ENCODE results near the gene APP. TPM values are rescaled to one million over a fixed set of nuclear protein-coding genes. Genes with fewer than 3 reads are reported as not detected.

APP gene
- total RNA-seq, 3 donors from 2014 or later (not counting 1 experiment from before 2014, with no cell fraction given): 5.1 to 10.6 (median 7.8) TPM

DNA sequence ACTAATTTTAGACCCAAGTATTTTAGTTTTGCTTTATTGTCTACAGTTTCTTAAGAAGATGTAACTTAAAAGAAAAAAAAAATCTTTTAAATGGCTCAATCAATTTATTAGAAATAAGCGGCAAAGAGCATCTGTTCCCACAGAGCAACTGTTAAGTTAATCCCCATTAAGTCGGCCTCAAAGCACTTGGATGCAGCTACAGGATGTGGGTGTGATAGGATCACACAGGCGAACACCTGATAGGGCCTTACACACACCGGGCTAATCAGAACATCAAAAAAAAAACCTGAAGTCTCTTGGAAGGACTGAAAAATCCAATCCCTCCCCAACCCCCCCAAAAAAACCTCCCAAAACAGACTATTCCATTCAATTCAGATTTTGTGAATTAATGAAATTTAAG is 23.0 kb downstream of the APP start:
- TF ChIP-seq, protein P1, sequence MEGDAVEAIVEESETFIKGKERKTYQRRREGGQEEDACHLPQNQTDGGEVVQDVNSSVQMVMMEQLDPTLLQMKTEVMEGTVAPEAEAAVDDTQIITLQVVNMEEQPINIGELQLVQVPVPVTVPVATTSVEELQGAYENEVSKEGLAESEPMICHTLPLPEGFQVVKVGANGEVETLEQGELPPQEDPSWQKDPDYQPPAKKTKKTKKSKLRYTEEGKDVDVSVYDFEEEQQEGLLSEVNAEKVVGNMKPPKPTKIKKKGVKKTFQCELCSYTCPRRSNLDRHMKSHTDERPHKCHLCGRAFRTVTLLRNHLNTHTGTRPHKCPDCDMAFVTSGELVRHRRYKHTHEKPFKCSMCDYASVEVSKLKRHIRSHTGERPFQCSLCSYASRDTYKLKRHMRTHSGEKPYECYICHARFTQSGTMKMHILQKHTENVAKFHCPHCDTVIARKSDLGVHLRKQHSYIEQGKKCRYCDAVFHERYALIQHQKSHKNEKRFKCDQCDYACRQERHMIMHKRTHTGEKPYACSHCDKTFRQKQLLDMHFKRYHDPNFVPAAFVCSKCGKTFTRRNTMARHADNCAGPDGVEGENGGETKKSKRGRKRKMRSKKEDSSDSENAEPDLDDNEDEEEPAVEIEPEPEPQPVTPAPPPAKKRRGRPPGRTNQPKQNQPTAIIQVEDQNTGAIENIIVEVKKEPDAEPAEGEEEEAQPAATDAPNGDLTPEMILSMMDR (IDR thresholded peaks at IDR 0.05): no peak
- H3K36me3 Mint-ChIP-seq: no peaks in the 10 kb centered on the region
- H3K4me1 Mint-ChIP-seq: no peaks in the 10 kb centered on the region
- Histone ChIP-seq H3K9me3 (ENCODE audit: control insufficient read depth, insufficient read depth, low read length) (no peaks in the 10 kb centered on the region), H3K36me3 (ENCODE audit: control insufficient read depth, insufficient read depth, low read length) (no peaks in the 10 kb centered on the region), H3K4me1 (ENCODE audit: control insufficient read depth, insufficient read depth, low read length) (no peaks in the 10 kb centered on the region), H3K4me3 (ENCODE audit: low read length) (no peak overlapping the region), H3K27me3 (ENCODE audit: control insufficient read depth, insufficient read depth, low read length) (no peaks in the 10 kb centered on the region), H3K27ac (ENCODE audit: low read length) (no peak overlapping the region)
- 72% methylated on average over 2 of the region's 4 CpGs for WGBS (ENCODE audit: insufficient coverage)
- no peak overlapping the region for H3K4me3 Mint-ChIP-seq
- intact Hi-C loops (cut with micrococcal nuclease): no loop called here
- peak in 1 of 2 donors; percentile 9 for DNase-seq
- no peaks in the 10 kb centered on the region for H3K9me3 Mint-ChIP-seq
- H3K27me3 Mint-ChIP-seq (ENCODE audit: low read depth in 2 of 2): no peaks in the 10 kb centered on the region
- ATAC-seq: no peak
- no peak overlapping the region for H3K27ac Mint-ChIP-seq

DNA sequence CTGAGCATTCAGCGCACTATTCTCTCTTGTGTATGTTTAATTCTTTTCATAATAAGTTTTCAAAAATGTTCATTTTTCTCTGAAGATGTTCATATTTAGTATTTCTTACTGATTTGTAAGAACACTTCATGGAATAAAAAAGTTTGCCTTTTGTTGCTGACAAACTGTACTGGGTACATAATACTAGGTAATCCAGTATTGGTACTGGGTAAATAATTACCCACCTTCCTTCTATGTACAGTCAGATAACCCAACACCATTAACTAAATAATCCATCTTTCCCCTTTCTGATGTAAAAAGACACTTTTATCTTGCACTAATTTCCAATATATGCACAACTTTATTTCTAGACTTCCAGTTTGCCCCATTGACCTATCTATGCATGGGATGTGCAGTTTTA is 23.9 kb downstream of the APP start:
- no peaks in the 10 kb centered on the region for H3K4me1 Mint-ChIP-seq

DNA sequence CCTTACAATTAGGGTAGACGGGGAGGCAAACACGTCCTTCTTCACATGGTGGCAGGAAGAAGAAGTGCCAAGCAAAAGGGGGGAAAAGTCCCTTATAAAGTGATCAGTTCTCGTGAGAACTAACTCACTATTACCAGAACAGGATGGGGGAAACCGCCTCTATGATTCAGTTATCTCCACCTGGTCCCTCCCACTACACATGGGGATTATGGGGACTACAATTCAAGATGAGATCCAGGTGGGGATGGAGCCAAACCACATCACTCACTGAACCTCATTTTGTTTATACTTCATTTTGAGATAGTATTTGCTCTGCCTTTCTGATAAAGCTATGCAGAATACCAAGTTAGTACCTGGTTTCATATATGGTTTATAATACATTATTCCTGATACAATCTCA is 26.5 kb downstream of the APP start:
- ATAC-seq: no peak
- H3K27ac Mint-ChIP-seq: no peak overlapping the region
- no peaks in the 10 kb centered on the region for H3K9me3 Mint-ChIP-seq
- TF ChIP-seq, protein P1 (IDR thresholded peaks at IDR 0.05): no peak
- Histone ChIP-seq H3K27ac (ENCODE audit: low read length) (no peak overlapping the region), H3K4me1 (ENCODE audit: control insufficient read depth, insufficient read depth, low read length) (no peaks in the 10 kb centered on the region), H3K9me3 (ENCODE audit: control insufficient read depth, insufficient read depth, low read length) (no peaks in the 10 kb centered on the region), H3K36me3 (ENCODE audit: control insufficient read depth, insufficient read depth, low read length) (no peaks in the 10 kb centered on the region), H3K27me3 (ENCODE audit: control insufficient read depth, insufficient read depth, low read length) (no peaks in the 10 kb centered on the region), H3K4me3 (ENCODE audit: low read length) (no peak overlapping the region)
- DNase-seq: no peak
- no peaks in the 10 kb centered on the region for H3K36me3 Mint-ChIP-seq
- H3K4me3 Mint-ChIP-seq: no peak overlapping the region
- intact Hi-C loops (cut with micrococcal nuclease): no loop called here
- H3K27me3 Mint-ChIP-seq (ENCODE audit: low read depth in 2 of 2): no peaks in the 10 kb centered on the region
- 73% methylated on average over 4 of the region's 4 CpGs for WGBS (ENCODE audit: insufficient coverage)
- H3K4me1 Mint-ChIP-seq: no peaks in the 10 kb centered on the region

More for the DNA sequence above, 23.9 kb downstream of the APP start:
- Mint-ChIP-seq H3K4me3 (no peak overlapping the region), H3K27me3 (ENCODE audit: low read depth in 2 of 2) (no peaks in the 10 kb centered on the region), H3K27ac (no peak overlapping the region), H3K36me3 (no peaks in the 10 kb centered on the region), H3K9me3 (no peaks in the 10 kb centered on the region)
- H3K9me3 ChIP-seq (ENCODE audit: control insufficient read depth, insufficient read depth, low read length): no peaks in the 10 kb centered on the region
- intact Hi-C loops (cut with micrococcal nuclease): no loop called here
- H3K27ac ChIP-seq (ENCODE audit: low read length): no peak overlapping the region
- H3K4me1 ChIP-seq (ENCODE audit: control insufficient read depth, insufficient read depth, low read length): no peaks in the 10 kb centered on the region
- no peak overlapping the region for H3K4me3 ChIP-seq (ENCODE audit: low read length)
- DNase-seq (no peak), ATAC-seq (no peak)
- TF ChIP-seq, protein P1 (IDR thresholded peaks at IDR 0.05): no peak
- no peaks in the 10 kb centered on the region for H3K27me3 ChIP-seq (ENCODE audit: control insufficient read depth, insufficient read depth, low read length)
- WGBS (ENCODE audit: insufficient coverage): no CpG with 5 or more reads among the region's 1 CpG
- H3K36me3 ChIP-seq (ENCODE audit: control insufficient read depth, insufficient read depth, low read length): no peaks in the 10 kb centered on the region

DNA sequence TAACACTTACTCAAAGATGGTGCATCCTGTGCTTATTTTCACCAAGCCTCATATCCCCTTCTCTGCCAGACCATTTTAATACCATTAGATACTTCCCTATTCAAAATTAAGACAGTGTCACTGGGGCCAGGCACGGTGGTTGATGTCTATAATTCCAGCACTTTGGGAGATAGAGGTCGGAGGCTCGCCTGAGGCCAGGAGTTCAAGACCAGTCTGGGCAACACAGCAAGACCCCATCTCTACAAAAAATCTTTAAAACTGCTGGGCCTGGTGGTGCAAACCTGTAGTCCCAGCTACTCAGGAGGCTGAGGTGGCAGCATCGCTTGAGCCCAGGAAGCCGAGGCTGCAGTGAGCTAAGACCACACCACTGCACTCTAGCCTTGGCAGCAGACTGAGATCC is 28.2 kb downstream of the APP start:
- Mint-ChIP-seq H3K4me3 (no peak overlapping the region), H3K4me1 (no peaks in the 10 kb centered on the region), H3K9me3 (peaks cover 0 to 2% of the 10 kb centered on the region in 2 donors), H3K27me3 (ENCODE audit: low read depth in 2 of 2) (no peaks in the 10 kb centered on the region), H3K27ac (no peak overlapping the region), H3K36me3 (no peaks in the 10 kb centered on the region)
- intact Hi-C loops (cut with micrococcal nuclease): no loop called here
- no peaks in the 10 kb centered on the region for H3K9me3 ChIP-seq (ENCODE audit: control insufficient read depth, insufficient read depth, low read length)
- ATAC-seq: no peak
- 89% methylated on average over 5 of the region's 5 CpGs for WGBS (ENCODE audit: insufficient coverage)
- TF ChIP-seq, protein P1 (IDR thresholded peaks at IDR 0.05): no peak
- H3K4me1 ChIP-seq (ENCODE audit: control insufficient read depth, insufficient read depth, low read length): no peaks in the 10 kb centered on the region
- H3K27ac ChIP-seq (ENCODE audit: low read length): no peak overlapping the region
- no peak for DNase-seq
- no peak overlapping the region for H3K4me3 ChIP-seq (ENCODE audit: low read length)
- H3K36me3 ChIP-seq (ENCODE audit: control insufficient read depth, insufficient read depth, low read length): no peaks in the 10 kb centered on the region
- H3K27me3 ChIP-seq (ENCODE audit: control insufficient read depth, insufficient read depth, low read length): no peaks in the 10 kb centered on the region
